Stimulated activated CD8-positive, alpha-beta memory T cell treated with anti-CD3 and anti-CD28 coated beads, Interleukin-7, amount 100 ng/mL, for 24 hours (primary cell): ENCODE measurements around the gene RABEP2.
"Not testable (repeated sequence)": the region's sequence is repeated elsewhere in the genome, so short reads cannot be mapped to it uniquely, and the experiment has no call there.

Source experiments
- DNase-seq: peaks from one replicate; pipeline ENCODE4 v3.0.0-alpha.2; 2020; ENCODE audit warnings: low read depth

Gene RABEP2

DNA sequence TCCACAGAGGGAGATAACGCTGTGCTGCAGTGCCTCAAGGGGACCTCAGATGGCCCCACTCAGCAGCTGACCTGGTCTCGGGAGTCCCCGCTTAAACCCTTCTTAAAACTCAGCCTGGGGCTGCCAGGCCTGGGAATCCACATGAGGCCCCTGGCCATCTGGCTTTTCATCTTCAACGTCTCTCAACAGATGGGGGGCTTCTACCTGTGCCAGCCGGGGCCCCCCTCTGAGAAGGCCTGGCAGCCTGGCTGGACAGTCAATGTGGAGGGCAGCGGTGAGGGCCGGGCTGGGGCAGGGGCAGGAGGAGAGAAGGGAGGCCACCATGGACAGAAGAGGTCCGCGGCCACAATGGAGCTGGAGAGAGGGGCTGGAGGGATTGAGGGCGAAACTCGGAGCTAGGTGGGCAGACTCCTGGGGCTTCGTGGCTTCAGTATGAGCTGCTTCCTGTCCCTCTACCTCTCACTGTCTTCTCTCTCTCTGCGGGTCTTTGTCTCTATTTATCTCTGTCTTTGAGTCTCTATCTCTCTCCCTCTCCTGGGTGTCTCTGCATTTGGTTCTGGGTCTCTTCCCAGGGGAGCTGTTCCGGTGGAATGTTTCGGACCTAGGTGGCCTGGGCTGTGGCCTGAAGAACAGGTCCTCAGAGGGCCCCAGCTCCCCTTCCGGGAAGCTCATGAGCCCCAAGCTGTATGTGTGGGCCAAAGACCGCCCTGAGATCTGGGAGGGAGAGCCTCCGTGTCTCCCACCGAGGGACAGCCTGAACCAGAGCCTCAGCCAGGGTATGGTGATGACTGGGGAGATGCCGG, 7.5 kb upstream of the RABEP2 start:
- DNase-seq, result no peak

DNA sequence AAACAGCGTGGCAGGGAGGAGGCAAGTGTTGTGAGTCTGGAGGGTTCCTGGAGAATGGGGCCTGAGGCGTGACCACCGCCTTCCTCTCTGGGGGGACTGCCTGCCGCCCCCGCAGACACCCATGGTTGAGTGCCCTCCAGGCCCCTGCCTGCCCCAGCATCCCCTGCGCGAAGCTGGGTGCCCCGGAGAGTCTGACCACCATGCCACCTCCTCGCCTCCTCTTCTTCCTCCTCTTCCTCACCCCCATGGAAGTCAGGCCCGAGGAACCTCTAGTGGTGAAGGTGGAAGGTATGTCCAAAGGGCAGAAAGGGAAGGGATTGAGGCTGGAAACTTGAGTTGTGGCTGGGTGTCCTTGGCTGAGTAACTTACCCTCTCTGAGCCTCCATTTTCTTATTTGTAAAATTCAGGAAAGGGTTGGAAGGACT, 6.8 kb upstream of the RABEP2 start, which contains the start of gene CD19:
TSS of gene CD19 (plus strand) at position 171 of the 425 bp plus-strand sequence. CDS start at position 201, 30 bp downstream.
- no peak for DNase-seq

GRCh38 chr16:28930652-28931051, 5.6 kb upstream of the RABEP2 start:
- DNase-seq, result no peak

DNA sequence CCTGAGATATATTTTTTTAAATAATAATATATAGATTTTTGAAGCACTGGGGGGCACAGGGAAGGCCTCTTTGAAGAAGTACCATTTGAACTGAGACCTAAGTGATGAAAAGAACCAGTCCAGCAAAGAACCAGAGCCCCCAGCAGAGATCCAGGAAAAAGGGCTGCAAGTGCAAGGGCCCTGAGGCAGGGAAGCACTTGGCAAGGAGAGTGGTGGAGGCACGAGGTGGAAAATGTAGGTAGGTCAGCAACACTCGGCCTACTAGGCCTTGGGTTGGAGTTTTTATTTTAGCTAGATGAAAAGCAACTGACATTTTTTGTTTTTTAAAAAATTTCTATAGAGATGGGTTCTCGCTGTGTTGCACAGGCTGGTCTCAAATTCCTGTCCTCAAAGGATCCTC, 5.2 kb upstream of the RABEP2 start:
- no peak for DNase-seq

- DNase-seq, result no peak
Measured at GRCh38 chr16:28927815-28928214, 2.8 kb upstream of the RABEP2 start.

GRCh38 chr16:28926284-28926683, 1.2 kb upstream of the RABEP2 start:
- not testable (repeated sequence) for DNase-seq

DNA sequence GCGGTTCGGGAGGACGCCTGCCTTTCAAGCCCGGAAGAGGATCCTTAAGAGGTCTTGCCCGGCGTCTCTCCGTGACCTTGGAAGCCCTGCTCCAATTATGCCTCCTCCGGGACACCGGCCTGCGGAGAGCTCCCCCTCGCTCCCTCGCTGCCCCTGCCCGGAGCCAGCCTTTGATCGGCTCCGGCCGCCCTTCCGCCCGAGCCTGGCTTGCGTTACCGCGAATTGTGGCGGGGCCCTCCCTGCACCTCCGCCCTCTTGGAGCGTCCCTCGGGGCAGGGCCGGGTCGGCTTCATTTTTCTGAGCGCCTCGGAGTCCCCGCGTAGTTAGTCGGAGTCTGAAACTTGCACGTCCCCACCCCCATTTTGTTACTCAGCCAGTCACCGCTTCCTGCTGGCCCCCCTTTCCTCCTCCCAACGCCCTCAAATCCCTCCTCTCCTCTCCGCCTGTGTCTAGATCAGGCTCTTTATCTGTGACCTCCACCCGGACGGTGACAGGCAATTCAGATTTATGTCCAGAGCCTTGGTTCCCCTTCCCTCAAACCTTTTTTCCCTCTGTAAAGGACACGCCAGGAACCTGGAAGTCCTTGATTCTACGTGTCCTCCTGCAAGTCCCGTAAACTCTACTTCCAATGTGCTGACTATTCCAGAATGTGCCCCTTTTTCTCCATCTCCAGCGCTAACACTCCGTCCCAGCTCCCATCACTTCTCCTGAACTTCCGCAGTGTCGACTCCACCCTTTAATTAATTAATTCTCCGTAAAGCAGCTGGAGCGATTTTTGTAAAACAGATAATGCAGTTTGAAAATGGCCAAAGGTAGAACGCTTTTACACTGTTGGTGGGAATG, 569 bp upstream of the RABEP2 start:
- peak; percentile 61 for DNase-seq

GRCh38 chr16:28924399-28924761, 658 bp downstream of the RABEP2 start:
- DNase-seq, result no peak

- no peak for DNase-seq
Measured at GRCh38 chr16:28923652-28924398, 1.2 kb downstream of the RABEP2 start.

GRCh38 chr16:28923231-28923587, 1.8 kb downstream of the RABEP2 start:
- no peak for DNase-seq

- no peak for DNase-seq
Measured at GRCh38 chr16:28918698-28919097, 6.3 kb downstream of the RABEP2 start.

DNA sequence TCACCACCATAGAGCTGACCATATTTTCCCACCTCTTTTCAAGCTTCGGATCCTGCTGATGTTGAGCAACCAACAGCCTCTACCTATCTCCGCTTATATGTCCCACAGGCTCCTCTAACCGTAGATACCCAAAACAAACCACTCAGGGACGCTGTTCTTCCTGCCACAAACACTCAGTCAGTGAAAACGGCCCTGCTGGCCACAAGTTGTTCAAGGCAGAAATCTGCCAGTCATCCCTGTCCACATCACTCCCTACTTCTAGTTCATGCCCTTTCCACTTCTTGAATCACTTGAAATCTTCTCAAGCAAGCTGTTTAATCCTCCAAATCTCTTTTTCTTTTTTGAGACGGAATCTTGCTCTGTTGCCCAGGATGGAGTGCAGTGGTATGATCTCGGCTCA, 7.9 kb downstream of the RABEP2 start:
- no peak for DNase-seq

GRCh38 chr16:28915181-28915580, 9.9 kb downstream of the RABEP2 start:
- DNase-seq, result no peak

GRCh38 chr16:28913946-28914724, 10.9 kb downstream of the RABEP2 start:
- DNase-seq, result no peak

DNA sequence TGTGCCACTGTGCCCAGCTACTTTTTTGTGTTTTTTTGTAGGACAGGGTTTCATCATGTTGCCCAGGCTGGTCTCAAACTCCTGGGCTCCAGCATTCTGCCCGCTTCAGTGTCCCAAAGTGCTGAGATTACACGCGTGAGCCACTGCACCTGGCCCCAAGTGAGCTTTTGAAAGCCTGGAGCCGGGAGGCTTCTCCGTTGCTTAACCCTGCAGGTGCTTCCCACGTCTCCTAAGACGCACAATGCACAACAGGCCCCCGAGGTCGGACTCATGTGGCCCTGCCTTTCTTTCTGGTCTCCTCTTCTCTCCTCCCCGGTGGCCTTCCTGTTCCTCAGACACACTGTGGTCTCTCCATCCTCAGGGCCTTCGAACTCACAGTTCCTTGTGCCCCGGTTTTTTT, 12.5 kb downstream of the RABEP2 start:
- no peak for DNase-seq

DNA sequence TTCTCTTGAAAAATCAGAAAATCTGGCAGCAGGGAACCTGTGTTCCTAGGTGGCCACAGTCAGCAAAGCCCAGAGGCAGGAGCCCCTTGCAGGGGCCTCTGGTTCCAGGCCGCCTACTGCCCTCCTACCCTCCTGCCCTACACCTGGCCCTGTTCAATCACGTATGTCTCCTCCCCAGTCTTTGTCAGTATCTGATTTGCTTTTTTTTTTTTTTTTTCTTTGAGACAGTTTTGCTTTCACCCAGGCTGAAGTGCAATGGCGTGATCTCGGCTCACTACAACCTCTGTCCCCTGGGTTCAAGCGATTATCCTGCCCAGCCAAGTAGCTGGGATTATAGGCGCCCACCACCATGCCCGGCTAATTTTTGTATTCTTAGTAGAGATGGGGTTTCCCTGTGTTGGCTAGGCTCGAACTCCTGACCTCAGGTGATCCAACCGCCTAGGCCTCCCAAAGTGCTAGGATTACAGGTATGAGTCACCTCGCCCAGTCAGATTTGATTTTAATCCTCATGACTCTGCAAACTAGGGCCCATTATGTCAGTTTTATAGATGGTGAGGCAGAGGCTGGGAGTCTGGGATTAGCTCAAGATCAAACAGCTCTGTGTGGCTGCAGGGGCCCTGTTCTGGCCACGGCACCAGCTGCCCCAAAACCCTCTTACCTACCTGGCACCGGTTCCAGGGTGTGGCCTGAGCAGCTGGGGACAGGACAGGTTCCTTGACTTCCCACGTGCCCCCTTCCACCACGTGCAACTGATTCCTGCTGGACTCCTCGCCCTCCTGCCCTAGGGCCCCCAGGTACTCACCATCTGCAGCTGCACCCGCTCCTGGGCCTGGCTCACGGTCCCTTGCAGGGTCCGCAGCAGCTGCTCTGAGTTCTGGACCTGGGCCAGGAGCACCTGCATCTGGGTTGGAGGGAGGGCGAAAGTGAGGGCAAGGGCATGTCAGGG, 14.7 kb downstream of the RABEP2 start:
- DNase-seq, result no peak

DNA sequence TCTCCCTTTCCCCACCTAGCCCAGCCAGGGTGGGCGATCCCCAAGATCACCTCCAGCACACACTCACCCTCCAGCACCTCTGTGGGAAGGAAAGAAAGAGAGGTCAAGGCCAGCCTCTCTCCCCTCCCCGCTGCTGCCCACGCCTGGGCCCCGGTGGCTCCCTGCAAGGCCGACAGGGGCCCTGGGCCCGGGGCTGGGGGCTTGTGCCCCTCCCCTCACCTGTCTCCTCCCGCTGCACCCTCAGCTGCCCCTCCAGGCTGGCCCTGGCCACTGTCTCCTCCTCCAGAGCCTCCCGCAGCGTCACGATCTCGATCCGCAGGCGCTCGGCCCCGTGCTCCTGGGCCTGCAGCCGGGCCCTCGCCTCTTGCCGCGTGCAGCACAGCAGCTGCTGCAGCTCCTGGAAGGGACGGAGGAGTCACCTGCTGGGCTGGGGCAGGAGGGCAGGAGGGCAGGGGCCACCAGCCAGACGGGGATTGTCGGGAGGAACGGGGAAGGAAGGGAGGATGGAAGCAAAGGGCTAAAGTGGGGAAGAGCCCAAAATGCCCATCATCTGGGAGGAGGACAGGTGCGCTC, 19.2 kb downstream of the RABEP2 start:
- DNase-seq, result no peak

DNA sequence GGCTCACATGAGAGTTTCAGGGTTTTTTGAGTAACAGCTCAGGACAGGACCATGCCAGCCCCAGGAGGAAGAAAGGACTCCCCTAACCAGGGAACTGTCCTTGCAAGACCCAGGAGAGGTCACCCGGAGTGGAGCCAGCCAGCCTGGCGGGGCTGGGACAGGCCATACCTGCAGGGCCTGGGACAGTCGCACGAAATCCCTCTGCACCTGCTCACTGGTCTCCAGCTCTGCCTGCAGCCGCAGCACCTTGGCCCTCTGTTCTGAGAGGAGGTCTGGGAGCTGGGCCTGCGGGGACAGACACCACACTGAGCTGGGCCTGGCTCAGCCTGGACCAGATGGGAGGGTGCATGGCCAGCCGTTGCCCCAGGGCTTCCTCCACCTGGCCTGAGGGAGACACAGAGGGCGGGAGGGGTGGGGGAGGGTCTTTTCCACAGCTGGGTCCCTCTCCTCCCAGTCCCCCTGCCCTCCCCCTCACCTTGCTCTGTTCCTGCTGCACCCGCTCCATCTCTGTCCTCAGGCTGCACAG, 19.7 kb downstream of the RABEP2 start:
- DNase-seq, result no peak

GRCh38 chr16:28904828-28905227, 20.2 kb downstream of the RABEP2 start:
- DNase-seq, result no peak

DNA sequence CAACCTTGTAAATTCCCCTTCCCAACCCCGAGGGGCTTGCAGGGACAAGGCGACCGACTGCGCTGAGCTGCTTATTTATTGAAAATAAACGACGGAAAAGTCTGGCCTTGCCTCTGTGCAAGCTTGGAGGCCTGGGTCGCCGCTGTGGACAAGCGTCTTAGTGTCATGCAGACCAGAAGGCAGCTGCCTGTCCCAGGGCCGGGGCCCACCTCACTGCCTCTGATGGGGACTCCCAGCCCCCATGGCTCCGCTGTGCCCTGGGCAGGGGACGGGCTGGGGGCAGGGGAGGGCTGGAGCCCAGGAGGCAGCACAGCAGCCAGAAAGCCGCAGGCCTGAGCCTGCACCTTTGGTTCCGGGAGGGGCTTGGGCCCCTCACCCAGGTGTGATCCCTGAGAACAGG, 20.7 kb downstream of the RABEP2 start:
- DNase-seq, result no peak
